A172 (cell line): Measurements from ENCODE around the gene PLIN1. TPM values are rescaled to one million over a fixed set of nuclear protein-coding genes. Genes with fewer than 3 reads are reported as not detected.

ENCODE experiments used
- DNase-seq: peaks from one replicate; pipeline ENCODE4 v3.0.0-alpha.2; 2015; ENCODE audit warnings: low spot score
- total RNA-seq: library from RNA; depleted of rRNA; stranded (reverse); fragments of >200 nt; shearing (Covaris generic); gene quantifications from 2 replicates; pipeline ENCODE4 v1.2.3, GENCODE V29; 2014; rRNA removed

Gene PLIN1
- total RNA-seq, 1 experiment from 2014 or later = not detected

DNA sequence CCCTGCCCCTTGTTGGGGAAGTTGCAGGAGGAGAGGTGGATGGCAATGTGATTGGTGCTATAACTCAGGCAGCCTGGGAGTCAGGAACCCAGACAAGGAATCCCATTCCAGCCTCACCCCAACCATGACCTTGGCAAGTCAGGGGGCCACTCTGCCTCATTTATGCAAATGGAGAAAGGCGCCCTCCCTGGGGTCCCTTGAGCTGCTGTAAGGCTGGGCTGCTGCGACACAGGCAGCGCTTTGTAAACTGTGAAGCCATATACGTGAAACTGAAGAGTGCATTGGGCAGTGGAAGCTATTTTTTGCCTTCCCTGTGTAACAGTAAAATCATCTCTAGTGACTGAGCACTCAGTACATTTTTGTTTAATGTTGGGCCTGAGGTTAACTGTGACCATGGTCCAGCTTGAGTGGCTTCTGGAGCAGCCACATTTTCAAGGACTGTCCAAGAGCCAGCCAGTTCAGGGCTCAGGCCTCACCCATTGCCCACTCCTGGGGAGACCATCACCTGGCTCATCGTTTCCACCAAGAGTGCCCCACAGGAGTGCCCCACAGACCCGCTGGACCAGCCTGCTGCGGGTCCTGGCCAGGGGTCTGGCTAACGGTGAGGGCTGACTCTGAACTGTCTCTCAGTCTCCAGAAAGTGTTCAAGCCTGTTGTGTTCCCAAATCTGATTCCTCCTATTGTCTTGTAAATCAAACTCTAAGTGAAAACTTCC, 51.8 kb downstream of the PLIN1 start:
- no peak for DNase-seq

DNA sequence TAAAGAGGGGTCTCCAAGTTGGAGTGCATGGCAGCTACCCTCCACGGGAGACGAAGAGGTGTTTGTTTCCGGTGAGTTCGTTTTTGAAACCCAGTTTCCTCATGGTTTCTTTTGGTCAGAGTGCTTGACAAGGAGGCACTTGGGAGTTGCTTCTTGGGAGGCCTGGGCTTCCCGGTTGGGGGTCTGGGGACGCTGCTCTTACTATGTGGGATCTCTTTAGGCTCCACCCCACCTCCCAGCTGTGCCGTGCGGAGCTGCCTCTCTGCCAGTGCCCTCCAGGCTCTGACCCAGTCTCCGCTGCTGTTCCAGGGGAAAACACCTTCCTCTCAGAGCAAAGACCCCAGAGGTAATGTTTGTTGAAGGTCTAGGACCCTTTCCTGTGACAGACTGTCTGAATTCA, 53.5 kb downstream of the PLIN1 start:
- no peak for DNase-seq

DNA sequence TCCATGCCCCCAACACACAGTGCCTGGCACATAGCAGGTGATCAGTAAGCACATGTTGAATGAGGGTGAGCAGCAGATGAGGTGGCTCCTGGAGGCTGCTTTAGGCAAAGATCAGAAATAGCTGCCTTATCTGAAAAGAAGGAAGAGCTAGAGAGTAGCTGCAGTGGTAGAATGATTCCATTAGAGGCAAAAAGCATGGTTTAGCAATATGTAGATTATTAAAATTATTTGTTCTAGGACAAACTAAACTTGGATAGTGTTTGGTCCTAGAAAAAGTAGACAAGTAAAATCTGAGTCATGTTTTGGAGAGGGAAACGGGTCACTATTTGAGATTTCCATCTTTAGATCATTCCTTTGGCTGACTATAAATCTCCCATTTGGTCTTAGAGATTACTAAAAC, 56.0 kb downstream of the PLIN1 start:
- no peak for DNase-seq

DNA sequence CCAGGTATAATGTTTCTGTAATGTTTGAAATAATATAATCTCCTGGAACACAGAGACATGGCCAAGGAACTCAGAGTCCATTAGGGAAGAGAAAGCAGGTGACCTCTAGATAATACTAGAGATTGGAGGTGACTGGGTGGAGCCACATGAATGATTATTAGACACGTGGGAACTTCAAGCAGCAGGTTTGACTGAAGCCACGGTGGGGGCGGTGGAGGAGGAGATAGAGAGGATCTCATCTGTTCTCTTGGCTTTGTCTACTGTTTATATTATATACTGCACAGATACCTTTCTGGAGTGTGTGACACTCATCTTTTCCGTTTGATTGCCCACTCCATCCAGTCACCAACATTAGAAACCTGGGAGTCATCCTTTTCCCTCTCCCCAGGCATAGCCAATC, 57.6 kb downstream of the PLIN1 start:
- DNase-seq = no peak

DNA sequence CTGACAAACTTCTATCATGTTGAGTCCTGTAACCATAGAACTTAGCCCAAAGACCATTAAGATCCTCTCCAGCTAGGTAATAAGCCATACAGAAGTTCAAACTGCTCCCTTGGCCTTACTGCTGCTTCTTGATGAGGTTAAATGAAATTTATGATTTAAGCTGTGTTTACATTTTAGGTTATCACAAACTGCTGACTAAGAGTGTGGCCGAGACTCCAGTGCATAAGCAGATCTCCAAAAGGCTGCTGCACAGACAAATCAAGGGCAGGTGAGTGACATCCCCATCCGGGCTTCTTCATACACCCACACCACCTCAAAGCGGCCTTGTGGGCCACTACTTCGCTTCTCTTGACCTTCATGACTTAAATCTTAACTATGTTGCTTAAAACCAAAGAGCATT, 62.9 kb downstream of the PLIN1 start:
- DNase-seq = no peak

DNA sequence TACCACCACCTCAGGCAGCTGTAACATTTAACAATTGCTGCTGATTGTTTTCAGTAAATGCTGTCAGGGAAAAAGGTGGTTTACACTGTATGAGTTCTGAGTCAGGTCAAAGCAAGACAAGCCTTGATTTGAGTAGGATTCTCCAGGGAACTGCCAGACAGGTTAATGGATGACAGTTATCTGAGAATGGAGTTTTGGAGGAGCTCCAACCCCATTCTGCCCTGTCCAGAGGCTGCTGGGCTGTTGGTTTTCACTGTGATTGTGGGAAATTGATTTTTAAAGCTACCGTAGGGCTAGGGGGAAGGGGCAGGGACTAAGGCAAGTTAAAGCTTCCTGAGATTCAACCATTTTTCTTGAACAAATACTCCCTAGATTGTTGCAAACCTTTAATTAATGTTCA, 64.0 kb downstream of the PLIN1 start:
- DNase-seq = no peak

Other genes starting within 250 kb of the PLIN1 start
- gene RHCG, start 182.8 kb downstream of the PLIN1 start, total RNA-seq = not detected in 2 replicates
- 6.4 and 7.0 TPM in 2 replicates for gene TICRR, start 103.9 kb downstream of the PLIN1 start, total RNA-seq
- 0.88 and 1.3 TPM in 2 replicates for gene KIF7, start 23.9 kb downstream of the PLIN1 start, total RNA-seq
- 6.3 and 7.2 TPM in 2 replicates for gene PEX11A, start 11.4 kb upstream of the PLIN1 start, total RNA-seq
- gene WDR93, start 11.4 kb upstream of the PLIN1 start, total RNA-seq = 0.17 TPM in 1 of 2 replicates, not detected in the other
- 0.89 and 1.5 TPM in 2 replicates for gene MESP1, start 71.9 kb upstream of the PLIN1 start, total RNA-seq
- gene MESP2, start 97.0 kb upstream of the PLIN1 start, total RNA-seq = not detected in 2 replicates
- gene ANPEP, start 135.5 kb upstream of the PLIN1 start, total RNA-seq = 1.7 and 3.6 TPM in 2 replicates
- 67.8 and 81.9 TPM in 2 replicates for gene AP3S2, start 214.6 kb upstream of the PLIN1 start, total RNA-seq
- gene ARPIN, start 233.6 kb upstream of the PLIN1 start, total RNA-seq = 7.3 and 8.9 TPM in 2 replicates